Suprapubic skin (tissue), 4 donors: ENCODE results near the gene CALN1. TPM values are rescaled to one million over a fixed set of nuclear protein-coding genes. Genes with fewer than 3 reads are reported as not detected.

Source experiments
- DNase-seq, 2 donors: peaks; one replicate each; pipeline ENCODE4 v3.0.0-alpha.2; 2019; ENCODE audit warnings: low spot score in 2 of 2
- H3K27ac ChIP-seq: fragments of 200-600 bp; sonication (generic); one replicate; pipeline ENCODE4 v1.5.1; 2019
- H3K27me3 ChIP-seq: fragments of 200-600 bp; sonication (generic); one replicate; pipeline ENCODE4 v1.5.1; 2019
- H3K36me3 ChIP-seq: fragments of 200-600 bp; sonication (generic); one replicate; pipeline ENCODE4 v1.5.1; 2019
- H3K4me1 ChIP-seq: fragments of 200-600 bp; sonication (generic); one replicate; pipeline ENCODE4 v1.5.1; 2019
- H3K4me3 ChIP-seq: fragments of 200-600 bp; sonication (generic); one replicate; pipeline ENCODE4 v1.5.1; 2019; ENCODE audit warnings: mild to moderate bottlenecking
- H3K9me3 ChIP-seq: fragments of 200-600 bp; sonication (generic); one replicate; pipeline ENCODE4 v1.5.1; 2019
- EP300 ChIP-seq: sonication (generic); formaldehyde crosslinking; IDR thresholded peaks from one replicate; pipeline ENCODE4 v1.6.1; 2017; ENCODE audit warnings: antibody characterized with exemption
- POLR2A ChIP-seq, 2 donors: fragments of 450-650 bp; IDR thresholded peaks; one replicate each; pipeline ENCODE4 v1.6.1; 2017; ENCODE audit warnings: antibody characterized with exemption in 2 of 2, mild to moderate bottlenecking in 2 of 2, moderate library complexity in 2 of 2
- POLR2AphosphoS5 ChIP-seq, 3 donors: sonication (generic); formaldehyde crosslinking; IDR thresholded peaks; one replicate each; pipeline ENCODE4 v1.6.1; 2017; ENCODE audit warnings: antibody characterized with exemption in 3 of 3
- WGBS: methylation state at CpG from one replicate; pipeline ENCODE4 v1.1.5; 2018; 5-methylcytosine and 5-hydroxymethylcytosine counted together
- total RNA-seq, 4 donors: library from RNA; depleted of rRNA; stranded (reverse); fragments of >200 nt; gene quantifications; one replicate each; pipeline ENCODE4 v1.1.0, GENCODE V29; 2016
- TF ChIP-seq, protein P1 (sequence below), 2 donors: fragments of 200-600 bp in 1 of 2; fragments of 450-650 bp in 1 of 2; sonication (generic) in 1 of 2; IDR thresholded peaks; one replicate each; pipeline ENCODE4 v1.5.1; 2016 to 2019; ENCODE audit warnings: antibody characterized with exemption in 2 of 2, mild to moderate bottlenecking in 1 of 2, moderate library complexity in 1 of 2

The CALN1 gene
- total RNA-seq, 4 donors from 2014 or later: 0.91 to 10.0 (median 3.9) TPM

GRCh38 chr7:72325561-72325960 lies 86.6 kb downstream of the CALN1 start:
- H3K4me3 ChIP-seq: no peak overlapping the region
- peaks cover 2% of the 10 kb centered on the region for H3K4me1 ChIP-seq
- no peak overlapping the region for H3K27ac ChIP-seq
- TF ChIP-seq, protein P1, sequence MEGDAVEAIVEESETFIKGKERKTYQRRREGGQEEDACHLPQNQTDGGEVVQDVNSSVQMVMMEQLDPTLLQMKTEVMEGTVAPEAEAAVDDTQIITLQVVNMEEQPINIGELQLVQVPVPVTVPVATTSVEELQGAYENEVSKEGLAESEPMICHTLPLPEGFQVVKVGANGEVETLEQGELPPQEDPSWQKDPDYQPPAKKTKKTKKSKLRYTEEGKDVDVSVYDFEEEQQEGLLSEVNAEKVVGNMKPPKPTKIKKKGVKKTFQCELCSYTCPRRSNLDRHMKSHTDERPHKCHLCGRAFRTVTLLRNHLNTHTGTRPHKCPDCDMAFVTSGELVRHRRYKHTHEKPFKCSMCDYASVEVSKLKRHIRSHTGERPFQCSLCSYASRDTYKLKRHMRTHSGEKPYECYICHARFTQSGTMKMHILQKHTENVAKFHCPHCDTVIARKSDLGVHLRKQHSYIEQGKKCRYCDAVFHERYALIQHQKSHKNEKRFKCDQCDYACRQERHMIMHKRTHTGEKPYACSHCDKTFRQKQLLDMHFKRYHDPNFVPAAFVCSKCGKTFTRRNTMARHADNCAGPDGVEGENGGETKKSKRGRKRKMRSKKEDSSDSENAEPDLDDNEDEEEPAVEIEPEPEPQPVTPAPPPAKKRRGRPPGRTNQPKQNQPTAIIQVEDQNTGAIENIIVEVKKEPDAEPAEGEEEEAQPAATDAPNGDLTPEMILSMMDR (IDR thresholded peaks at IDR 0.05): no peak
- 71% methylated on average over 5 of the region's 5 CpGs for WGBS
- DNase-seq: no peak
- no peaks in the 10 kb centered on the region for H3K9me3 ChIP-seq
- no peaks in the 10 kb centered on the region for H3K27me3 ChIP-seq
- H3K36me3 ChIP-seq: no peaks in the 10 kb centered on the region

DNA sequence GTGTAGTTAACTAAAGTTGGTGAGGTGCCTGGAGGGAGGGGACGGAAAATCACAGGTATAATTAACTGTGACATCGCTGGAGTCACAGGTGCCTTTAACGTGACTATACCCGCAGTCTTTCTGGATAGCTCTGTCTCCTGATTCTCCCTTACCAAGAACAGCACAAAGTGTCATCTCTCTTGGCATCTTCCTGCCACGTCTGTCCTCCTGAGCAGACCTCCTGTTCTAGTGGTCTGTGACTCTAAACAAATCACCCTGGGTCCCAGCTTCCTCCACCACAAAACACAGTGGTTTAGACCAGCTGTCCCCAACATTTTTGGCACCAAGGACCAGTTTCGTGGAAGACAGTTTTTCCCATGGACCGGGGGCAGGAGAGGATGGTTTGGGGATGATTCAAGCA lies 90.5 kb downstream of the CALN1 start:
- 59% methylated on average over 7 of the region's 7 CpGs for WGBS
- no peak overlapping the region for H3K4me3 ChIP-seq
- peaks cover 1% of the 10 kb centered on the region for H3K27me3 ChIP-seq
- TF ChIP-seq POLR2AphosphoS5 (IDR thresholded peaks at IDR 0.05) (no peak), EP300 (no peak), POLR2A (IDR thresholded peaks at IDR 0.05) (no peak)
- TF ChIP-seq, protein P1 (IDR thresholded peaks at IDR 0.05): no peak
- no peak overlapping the region for H3K27ac ChIP-seq
- H3K36me3 ChIP-seq: no peaks in the 10 kb centered on the region
- DNase-seq: no peak
- no peaks in the 10 kb centered on the region for H3K9me3 ChIP-seq
- peaks cover under 1% of the 10 kb centered on the region for H3K4me1 ChIP-seq

GRCh38 chr7:72321081-72321480 lies 91.1 kb downstream of the CALN1 start:
- Histone ChIP-seq H3K27me3 (peaks cover 2% of the 10 kb centered on the region), H3K27ac (no peak overlapping the region), H3K4me1 (no peaks in the 10 kb centered on the region), H3K4me3 (no peak overlapping the region), H3K36me3 (no peaks in the 10 kb centered on the region), H3K9me3 (no peaks in the 10 kb centered on the region)
- DNase-seq: no peak
- 60% methylated on average over 8 of the region's 8 CpGs for WGBS
- TF ChIP-seq POLR2AphosphoS5 (IDR thresholded peaks at IDR 0.05): no peak
- TF ChIP-seq, protein P1 (IDR thresholded peaks at IDR 0.05): no peak
- TF ChIP-seq EP300: no peak
- TF ChIP-seq POLR2A (IDR thresholded peaks at IDR 0.05): no peak

DNA sequence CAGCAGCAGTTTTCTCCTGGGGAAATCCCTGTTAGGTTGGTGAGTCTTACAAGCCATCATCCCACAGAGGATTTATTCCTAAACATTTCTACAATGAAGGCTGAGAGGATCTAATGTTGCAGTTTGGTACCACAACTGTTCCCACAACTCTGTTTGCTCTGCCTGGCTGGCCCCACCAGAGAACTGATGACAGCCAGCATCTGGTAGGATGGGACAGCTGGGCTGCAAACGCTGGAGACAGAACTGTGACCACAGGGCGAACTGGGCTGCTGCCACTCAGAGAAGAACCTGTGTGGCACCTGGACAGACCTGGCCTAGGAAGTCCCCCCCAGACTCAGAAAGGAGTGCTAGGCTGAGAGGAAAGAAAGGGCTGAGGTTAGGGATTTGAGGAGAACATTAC lies 94.8 kb downstream of the CALN1 start:
- no peaks in the 10 kb centered on the region for H3K9me3 ChIP-seq
- peaks cover 2% of the 10 kb centered on the region for H3K27me3 ChIP-seq
- no peaks in the 10 kb centered on the region for H3K4me1 ChIP-seq
- no peak overlapping the region for H3K27ac ChIP-seq
- H3K4me3 ChIP-seq: no peak overlapping the region
- 35% methylated on average over 2 of the region's 2 CpGs for WGBS
- TF ChIP-seq POLR2AphosphoS5 (IDR thresholded peaks at IDR 0.05) (no peak), POLR2A (IDR thresholded peaks at IDR 0.05) (no peak), EP300 (no peak)
- TF ChIP-seq, protein P1 (IDR thresholded peaks at IDR 0.05): no peak
- no peak for DNase-seq
- H3K36me3 ChIP-seq: no peaks in the 10 kb centered on the region

GRCh38 chr7:72316148-72316547 lies 96.0 kb downstream of the CALN1 start:
- Histone ChIP-seq H3K9me3 (no peaks in the 10 kb centered on the region), H3K4me3 (no peak overlapping the region), H3K27me3 (peaks cover 2% of the 10 kb centered on the region), H3K27ac (no peak overlapping the region), H3K4me1 (no peaks in the 10 kb centered on the region), H3K36me3 (no peaks in the 10 kb centered on the region)
- DNase-seq: no peak
- WGBS: 70% methylated on average over 6 of the region's 6 CpGs
- TF ChIP-seq POLR2AphosphoS5 (IDR thresholded peaks at IDR 0.05) (no peak), POLR2A (IDR thresholded peaks at IDR 0.05) (no peak)

- H3K27ac ChIP-seq: no peak overlapping the region
- 79% methylated on average over 5 of the region's 5 CpGs for WGBS
- TF ChIP-seq POLR2AphosphoS5 (IDR thresholded peaks at IDR 0.05) (no peak), POLR2A (IDR thresholded peaks at IDR 0.05) (no peak), EP300 (no peak)
- TF ChIP-seq, protein P1 (IDR thresholded peaks at IDR 0.05): no peak
Observed at GRCh38 chr7:72313906-72314305, 98.2 kb downstream of the CALN1 start.

More at GRCh38 chr7:72313906-72314305, 98.2 kb downstream of the CALN1 start:
- no peak overlapping the region for H3K4me3 ChIP-seq
- H3K27me3 ChIP-seq: peaks cover 2% of the 10 kb centered on the region
- DNase-seq: no peak
- no peaks in the 10 kb centered on the region for H3K9me3 ChIP-seq
- H3K4me1 ChIP-seq: no peaks in the 10 kb centered on the region
- H3K36me3 ChIP-seq: no peaks in the 10 kb centered on the region
